Renal pelvis (tissue), 12 donors: Measurements from ENCODE around the gene ANKRD36C. TPM values are rescaled to one million over a fixed set of nuclear protein-coding genes. Genes with fewer than 3 reads are reported as not detected.
"Not testable (repeated sequence)": the region's sequence is repeated elsewhere in the genome, so short reads cannot be mapped to it uniquely, and the experiment has no call there.

ENCODE experiments used
- DNase-seq: peaks from one replicate; pipeline ENCODE4 v3.0.0-alpha.2; 2013
- long read RNA-seq, 16 experiments: transcript quantifications; one replicate each; lab custom pipeline, GENCODE V29; 2026
- polyA plus RNA-seq, 3 donors: library from polyadenylated mRNA; unstranded; fragments of 120-200 nt; gene quantifications; one replicate each; pipeline ENCODE4 v1.2.1, GENCODE V29; 2013; ENCODE audit not compliant: insufficient read length in 3 of 3

ANKRD36C gene
- 10 to 100 TPM; 11.6 to 31.9 (median 29.1) TPM for polyA plus RNA-seq
- long read RNA-seq, donor 1: 0 reads
- long read RNA-seq, donor 2: 0 reads
- long read RNA-seq, donor 3: 0 reads
- long read RNA-seq, donor 4, partial matches to known transcripts: 0 of 1 reads
- long read RNA-seq, donor 4, other reads (novel, unspliced or antisense): 0 of 1 reads
- long read RNA-seq, donor 5: 0 reads
- long read RNA-seq, donor 6, partial matches to known transcripts: 7 of 8 reads
- long read RNA-seq, donor 6, other reads (novel, unspliced or antisense): 0 of 8 reads
- long read RNA-seq, donor 7: 0 reads
- long read RNA-seq, donor 8: 0 reads
- long read RNA-seq, donor 9: 0 reads
- long read RNA-seq, donor 10, partial matches to known transcripts: 6 of 6 reads
- long read RNA-seq, donor 10, other reads (novel, unspliced or antisense): 0 of 6 reads
- long read RNA-seq, donor 11, partial matches to known transcripts: 0 of 34 reads
- long read RNA-seq, donor 11, other reads (novel, unspliced or antisense): 33 of 34 reads
- long read RNA-seq, donor 12, partial matches to known transcripts: 0 of 2 reads
- long read RNA-seq, donor 12, other reads (novel, unspliced or antisense): 0 of 2 reads
- long read RNA-seq, donor 13: 0 reads
- long read RNA-seq, donor 14: 0 reads
- long read RNA-seq, donor 15: 0 reads
- long read RNA-seq, donor 16, partial matches to known transcripts: 0 of 1 reads
- long read RNA-seq, donor 16, other reads (novel, unspliced or antisense): 0 of 1 reads

- peak; percentile 24 for DNase-seq
Measured at GRCh38 chr2:95991351-95992094, at the start of gene ANKRD36C. Gene ANKRD36C, minus strand, starts transcription at chr2:95991824. Its CDS starts 116 bp downstream, at chr2:95991708.

GRCh38 chr2:96035554-96035953 lies 43.9 kb upstream of the ANKRD36C start:
- not testable (repeated sequence) for DNase-seq

- DNase-seq: not testable (repeated sequence)
Measured at GRCh38 chr2:96034792-96035191, 43.2 kb upstream of the ANKRD36C start, which contains the start of gene GPAT2. Gene GPAT2, minus strand, starts transcription at chr2:96034916. Its CDS starts 2,557 bp downstream, at chr2:96032359.

- DNase-seq: not testable (repeated sequence)
Measured at GRCh38 chr2:96033997-96034396, 42.4 kb upstream of the ANKRD36C start.

- DNase-seq: not testable (repeated sequence)
Measured at GRCh38 chr2:96027725-96028325, 36.2 kb upstream of the ANKRD36C start.

- DNase-seq: not testable (repeated sequence)
Measured at GRCh38 chr2:96025755-96026154, 34.1 kb upstream of the ANKRD36C start.

GRCh38 chr2:96025194-96025492 lies 33.5 kb upstream of the ANKRD36C start:
- no peak for DNase-seq

- DNase-seq: no peak
Measured at GRCh38 chr2:96024336-96025193, 32.9 kb upstream of the ANKRD36C start.

- not testable (repeated sequence) for DNase-seq
Measured at GRCh38 chr2:96023701-96024100, 32.1 kb upstream of the ANKRD36C start.

GRCh38 chr2:96022701-96023447 lies 31.2 kb upstream of the ANKRD36C start:
- peak; percentile 61 for DNase-seq

GRCh38 chr2:96022126-96022525 lies 30.5 kb upstream of the ANKRD36C start:
- not testable (repeated sequence) for DNase-seq

GRCh38 chr2:96021142-96021541 lies 29.5 kb upstream of the ANKRD36C start:
- not testable (repeated sequence) for DNase-seq

- not testable (repeated sequence) for DNase-seq
Measured at GRCh38 chr2:96019909-96020590, 28.4 kb upstream of the ANKRD36C start.

- not testable (repeated sequence) for DNase-seq
Measured at GRCh38 chr2:96016321-96016720, 24.7 kb upstream of the ANKRD36C start.

GRCh38 chr2:96012792-96013264 lies 21.2 kb upstream of the ANKRD36C start:
- DNase-seq: not testable (repeated sequence)

GRCh38 chr2:96012086-96012791 lies 20.6 kb upstream of the ANKRD36C start:
- DNase-seq: not testable (repeated sequence)

GRCh38 chr2:96011129-96011455 lies 19.5 kb upstream of the ANKRD36C start:
- not testable (repeated sequence) for DNase-seq

- DNase-seq: peak; percentile 91
Measured at GRCh38 chr2:96010320-96011128, 18.9 kb upstream of the ANKRD36C start.
